Measurements from ENCODE around the gene FAM168B.
"Not testable (repeated sequence)": the region's sequence is repeated elsewhere in the genome, so short reads cannot be mapped to it uniquely, and the experiment has no call there.

The FAM168B gene

GRCh38 chr2:131104487-131105155, 11.4 kb upstream of the FAM168B start:
- no peaks in the 10 kb centered on the region for H3K36me3 ChIP-seq (ENCODE audit: control insufficient read depth, insufficient read depth, low read length)
- H3K9me3 ChIP-seq (ENCODE audit: control insufficient read depth, low read length) = no peaks in the 10 kb centered on the region
- peak overlapping the region; percentile 83 for H3K4me3 ChIP-seq (ENCODE audit: insufficient read depth, low read depth, low read length, poor library complexity, severe bottlenecking)
- H3K27ac ChIP-seq (ENCODE audit: insufficient read depth, low read length, poor library complexity, severe bottlenecking) = peak overlapping the region; percentile 96
- H3K27me3 ChIP-seq (replicated peaks; ENCODE audit: control insufficient read depth, insufficient read depth, low read length, poor library complexity, severe bottlenecking) = no peaks in the 10 kb centered on the region
- H3K4me1 ChIP-seq (ENCODE audit: control insufficient read depth, insufficient read depth, low read length, poor library complexity, severe bottlenecking) = peaks cover 23% of the 10 kb centered on the region
- peak; percentile 43 to 55 (median 53) for DNase-seq

GRCh38 chr2:131103165-131103564, 9.9 kb upstream of the FAM168B start:
- H3K27me3 ChIP-seq (replicated peaks; ENCODE audit: control insufficient read depth, insufficient read depth, low read length, poor library complexity, severe bottlenecking) = no peaks in the 10 kb centered on the region
- no peak overlapping the region for H3K27ac ChIP-seq (ENCODE audit: insufficient read depth, low read length, poor library complexity, severe bottlenecking)
- no peak overlapping the region for H3K4me3 ChIP-seq (ENCODE audit: insufficient read depth, low read depth, low read length, poor library complexity, severe bottlenecking)
- H3K4me1 ChIP-seq (ENCODE audit: control insufficient read depth, insufficient read depth, low read length, poor library complexity, severe bottlenecking) = peaks cover 23% of the 10 kb centered on the region
- DNase-seq = no peak
- no peaks in the 10 kb centered on the region for H3K9me3 ChIP-seq (ENCODE audit: control insufficient read depth, low read length)
- H3K36me3 ChIP-seq (ENCODE audit: control insufficient read depth, insufficient read depth, low read length) = no peaks in the 10 kb centered on the region

- Histone ChIP-seq H3K9me3 (ENCODE audit: control insufficient read depth, low read length) (no peaks in the 10 kb centered on the region), H3K4me3 (ENCODE audit: insufficient read depth, low read depth, low read length, poor library complexity, severe bottlenecking) (no peak overlapping the region), H3K4me1 (ENCODE audit: control insufficient read depth, insufficient read depth, low read length, poor library complexity, severe bottlenecking) (no peaks in the 10 kb centered on the region), H3K36me3 (ENCODE audit: control insufficient read depth, insufficient read depth, low read length) (no peaks in the 10 kb centered on the region), H3K27ac (ENCODE audit: insufficient read depth, low read length, poor library complexity, severe bottlenecking) (no peak overlapping the region), H3K27me3 (replicated peaks; ENCODE audit: control insufficient read depth, insufficient read depth, low read length, poor library complexity, severe bottlenecking) (no peaks in the 10 kb centered on the region)
- DNase-seq = no peak
Observed at GRCh38 chr2:131094463-131095281, 1.4 kb upstream of the FAM168B start.

GRCh38 chr2:131093696-131094462, 619 bp upstream of the FAM168B start:
- no peaks in the 10 kb centered on the region for H3K9me3 ChIP-seq (ENCODE audit: control insufficient read depth, low read length)
- peak overlapping the region; percentile 96 for H3K27ac ChIP-seq (ENCODE audit: insufficient read depth, low read length, poor library complexity, severe bottlenecking)
- peak in 2 of 3 donors; percentile 51 to 67 for DNase-seq
- no peaks in the 10 kb centered on the region for H3K36me3 ChIP-seq (ENCODE audit: control insufficient read depth, insufficient read depth, low read length)
- H3K4me1 ChIP-seq (ENCODE audit: control insufficient read depth, insufficient read depth, low read length, poor library complexity, severe bottlenecking) = no peaks in the 10 kb centered on the region
- H3K4me3 ChIP-seq (ENCODE audit: insufficient read depth, low read depth, low read length, poor library complexity, severe bottlenecking) = peak overlapping the region; percentile 93
- H3K27me3 ChIP-seq (replicated peaks; ENCODE audit: control insufficient read depth, insufficient read depth, low read length, poor library complexity, severe bottlenecking) = no peaks in the 10 kb centered on the region

GRCh38 chr2:131092458-131093005, 728 bp downstream of the FAM168B start:
- Histone ChIP-seq H3K36me3 (ENCODE audit: control insufficient read depth, insufficient read depth, low read length) (peaks cover under 1% of the 10 kb centered on the region), H3K9me3 (ENCODE audit: control insufficient read depth, low read length) (no peaks in the 10 kb centered on the region), H3K4me3 (ENCODE audit: insufficient read depth, low read depth, low read length, poor library complexity, severe bottlenecking) (peak overlapping the region; percentile 93), H3K27ac (ENCODE audit: insufficient read depth, low read length, poor library complexity, severe bottlenecking) (peak overlapping the region; percentile 96), H3K4me1 (ENCODE audit: control insufficient read depth, insufficient read depth, low read length, poor library complexity, severe bottlenecking) (no peaks in the 10 kb centered on the region), H3K27me3 (replicated peaks; ENCODE audit: control insufficient read depth, insufficient read depth, low read length, poor library complexity, severe bottlenecking) (no peaks in the 10 kb centered on the region)
- no peak for DNase-seq

- no peaks in the 10 kb centered on the region for H3K4me1 ChIP-seq (ENCODE audit: control insufficient read depth, insufficient read depth, low read length, poor library complexity, severe bottlenecking)
- H3K27me3 ChIP-seq (replicated peaks; ENCODE audit: control insufficient read depth, insufficient read depth, low read length, poor library complexity, severe bottlenecking) = no peaks in the 10 kb centered on the region
- no peaks in the 10 kb centered on the region for H3K9me3 ChIP-seq (ENCODE audit: control insufficient read depth, low read length)
- DNase-seq = no peak
- H3K27ac ChIP-seq (ENCODE audit: insufficient read depth, low read length, poor library complexity, severe bottlenecking) = no peak overlapping the region
- H3K36me3 ChIP-seq (ENCODE audit: control insufficient read depth, insufficient read depth, low read length) = peaks cover 27% of the 10 kb centered on the region
- no peak overlapping the region for H3K4me3 ChIP-seq (ENCODE audit: insufficient read depth, low read depth, low read length, poor library complexity, severe bottlenecking)
Observed at GRCh38 chr2:131085646-131086045, 7.6 kb downstream of the FAM168B start.

- H3K27me3 ChIP-seq (replicated peaks; ENCODE audit: control insufficient read depth, insufficient read depth, low read length, poor library complexity, severe bottlenecking) = no peaks in the 10 kb centered on the region
- H3K4me1 ChIP-seq (ENCODE audit: control insufficient read depth, insufficient read depth, low read length, poor library complexity, severe bottlenecking) = no peaks in the 10 kb centered on the region
- no peaks in the 10 kb centered on the region for H3K9me3 ChIP-seq (ENCODE audit: control insufficient read depth, low read length)
- peaks cover 40% of the 10 kb centered on the region for H3K36me3 ChIP-seq (ENCODE audit: control insufficient read depth, insufficient read depth, low read length)
- no peak overlapping the region for H3K27ac ChIP-seq (ENCODE audit: insufficient read depth, low read length, poor library complexity, severe bottlenecking)
- DNase-seq = no peak
- no peak overlapping the region for H3K4me3 ChIP-seq (ENCODE audit: insufficient read depth, low read depth, low read length, poor library complexity, severe bottlenecking)
Observed at GRCh38 chr2:131081190-131081589, 12.1 kb downstream of the FAM168B start.

- peaks cover 44% of the 10 kb centered on the region for H3K36me3 ChIP-seq (ENCODE audit: control insufficient read depth, insufficient read depth, low read length)
- H3K4me3 ChIP-seq (ENCODE audit: insufficient read depth, low read depth, low read length, poor library complexity, severe bottlenecking); H3K27ac ChIP-seq (ENCODE audit: insufficient read depth, low read length, poor library complexity, severe bottlenecking); DNase-seq; H3K27me3 ChIP-seq (replicated peaks; ENCODE audit: control insufficient read depth, insufficient read depth, low read length, poor library complexity, severe bottlenecking); H3K9me3 ChIP-seq (ENCODE audit: control insufficient read depth, low read length); H3K4me1 ChIP-seq (ENCODE audit: control insufficient read depth, insufficient read depth, low read length, poor library complexity, severe bottlenecking): not testable (repeated sequence)
Observed at GRCh38 chr2:131079931-131080330, 13.3 kb downstream of the FAM168B start.

- no peak for DNase-seq
- H3K4me3 ChIP-seq (ENCODE audit: insufficient read depth, low read depth, low read length, poor library complexity, severe bottlenecking) = no peak overlapping the region
- H3K9me3 ChIP-seq (ENCODE audit: control insufficient read depth, low read length) = no peaks in the 10 kb centered on the region
- no peak overlapping the region for H3K27ac ChIP-seq (ENCODE audit: insufficient read depth, low read length, poor library complexity, severe bottlenecking)
- H3K27me3 ChIP-seq (replicated peaks; ENCODE audit: control insufficient read depth, insufficient read depth, low read length, poor library complexity, severe bottlenecking) = no peaks in the 10 kb centered on the region
- H3K4me1 ChIP-seq (ENCODE audit: control insufficient read depth, insufficient read depth, low read length, poor library complexity, severe bottlenecking) = no peaks in the 10 kb centered on the region
- H3K36me3 ChIP-seq (ENCODE audit: control insufficient read depth, insufficient read depth, low read length) = peaks cover 58% of the 10 kb centered on the region
Observed at GRCh38 chr2:131077966-131078365, 15.3 kb downstream of the FAM168B start.

Data from effector memory CD4-positive, alpha-beta T cell (primary cell).